ENCODE data around the gene NEURL1.

DNA sequence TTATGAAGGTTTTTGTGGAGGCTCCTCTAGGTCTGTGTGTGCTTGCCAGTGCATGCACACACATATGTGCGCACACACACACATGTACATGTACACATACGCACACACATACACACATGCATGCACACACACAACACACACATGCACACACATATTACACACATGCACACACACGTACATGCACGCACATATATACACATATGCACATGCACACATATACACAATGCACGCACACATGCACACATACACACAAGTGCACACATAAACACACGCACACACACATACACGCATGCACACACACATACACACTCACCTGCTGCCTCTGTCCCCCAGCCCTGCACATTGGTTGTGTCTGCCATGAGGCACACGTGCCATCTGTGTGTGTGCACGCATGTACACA, 66.3 kb downstream of the NEURL1 start:
- TF ChIP-seq POLR2A (IDR thresholded peaks at IDR 0.05) = no peak
- TF ChIP-seq CTCF (IDR thresholded peaks at IDR 0.05) = no peak

All from stomach (tissue), 4 donors.